H9 (cell line): ENCODE results near the gene CRBN. TPM values are rescaled to one million over a fixed set of nuclear protein-coding genes. Genes with fewer than 3 reads are reported as not detected.
A peak's percentile ranks its signal among the peaks of the same experiment; 100 is the strongest.

Experiments
- DNase-seq: peaks from one replicate; pipeline ENCODE4 v3.0.0-alpha.2; 2017
- H2AFZ ChIP-seq: one replicate; pipeline ENCODE4 v1.6.1; 2013; ENCODE audit warnings: mild to moderate bottlenecking, low read length, control low read depth, moderate library complexity
- H2AK5ac ChIP-seq: 2 replicates; pipeline ENCODE4 v1.6.1; 2013; ENCODE audit warnings: low read length, control low read depth, mixed read lengths; ENCODE audit not compliant: insufficient read length
- H2BK120ac ChIP-seq: one replicate; pipeline ENCODE4 v1.6.1; 2013; ENCODE audit warnings: low read depth, mild to moderate bottlenecking, low read length, control low read depth, inconsistent platforms; ENCODE audit not compliant: poor library complexity, severe bottlenecking
- H2BK12ac ChIP-seq: 2 replicates; pipeline ENCODE4 v1.6.1; 2013; ENCODE audit warnings: low read length, control low read depth, mixed read lengths, low read depth; ENCODE audit not compliant: insufficient read length
- H2BK15ac ChIP-seq: 2 replicates; pipeline ENCODE4 v1.6.1; 2013; ENCODE audit warnings: low read depth, low read length, control low read depth
- H2BK20ac ChIP-seq: one replicate; pipeline ENCODE4 v1.6.1; 2013; ENCODE audit warnings: low read depth, mild to moderate bottlenecking, low read length, control low read depth, inconsistent platforms; ENCODE audit not compliant: poor library complexity, severe bottlenecking
- H2BK5ac ChIP-seq: 2 replicates; pipeline ENCODE4 v1.6.1; 2013; ENCODE audit warnings: low read length, control low read depth, mixed read lengths; ENCODE audit not compliant: insufficient read length
- H3K14ac ChIP-seq: 2 replicates; pipeline ENCODE4 v1.6.1; 2013; ENCODE audit warnings: low read length, control low read depth; ENCODE audit not compliant: insufficient read depth
- H3K18ac ChIP-seq: 2 replicates; pipeline ENCODE4 v1.6.1; 2013; ENCODE audit warnings: low read depth, mild to moderate bottlenecking, mixed read lengths, low read length, control low read depth; ENCODE audit not compliant: insufficient read length
- H3K23ac ChIP-seq: 2 replicates; pipeline ENCODE4 v1.6.1; 2013; ENCODE audit warnings: low read length, control low read depth, mixed read lengths, low read depth; ENCODE audit not compliant: insufficient read length
- H3K23me2 ChIP-seq: 2 replicates; pipeline ENCODE4 v1.6.1; 2013; ENCODE audit warnings: low read depth, mild to moderate bottlenecking, mixed read lengths, low read length, control low read depth; ENCODE audit not compliant: insufficient read length, poor library complexity, severe bottlenecking
- H3K27ac ChIP-seq: 2 replicates; pipeline ENCODE4 v1.5.1; 2013; ENCODE audit warnings: low read length, control low read depth, mixed read lengths, low read depth; ENCODE audit not compliant: insufficient read length
- H3K27me3 ChIP-seq: 2 replicates; pipeline ENCODE4 v1.6.1; 2013; ENCODE audit warnings: low read length, control low read depth, inconsistent platforms; ENCODE audit not compliant: insufficient read depth
- H3K4ac ChIP-seq: 2 replicates; pipeline ENCODE4 v1.6.1; 2013; ENCODE audit warnings: low read depth, mild to moderate bottlenecking, control low read depth, inconsistent platforms, low read length, moderate library complexity
- H3K4me1 ChIP-seq: 2 replicates; pipeline ENCODE4 v1.6.1; 2013; ENCODE audit warnings: low read length, control low read depth, inconsistent platforms; ENCODE audit not compliant: insufficient read depth
- H3K4me2 ChIP-seq: 2 replicates; pipeline ENCODE4 v1.6.1; 2013; ENCODE audit warnings: low read length, control low read depth, mixed read lengths; ENCODE audit not compliant: insufficient read length, insufficient read depth
- H3K56ac ChIP-seq: 2 replicates; pipeline ENCODE4 v1.6.1; 2013; ENCODE audit warnings: low read depth, mild to moderate bottlenecking, mixed read lengths, low read length, control low read depth; ENCODE audit not compliant: insufficient read length
- H3K79me1 ChIP-seq: 2 replicates; pipeline ENCODE4 v1.6.1; 2013; ENCODE audit warnings: low read depth, mild to moderate bottlenecking, moderate library complexity, low read length, control low read depth, inconsistent platforms; ENCODE audit not compliant: insufficient read depth, poor library complexity, severe bottlenecking
- H3K79me2 ChIP-seq: 2 replicates; pipeline ENCODE4 v1.6.1; 2013; ENCODE audit warnings: low read length, control low read depth, inconsistent platforms; ENCODE audit not compliant: insufficient read depth
- H3K9ac ChIP-seq: 2 replicates; pipeline ENCODE4 v1.6.1; 2013; ENCODE audit warnings: low read length, control low read depth, mixed read lengths; ENCODE audit not compliant: insufficient read length; ENCODE audit errors: extremely low read depth
- H3K9me3 ChIP-seq: one replicate; pipeline ENCODE4 v1.6.1; 2013; ENCODE audit warnings: low read depth, low read length, inconsistent platforms; ENCODE audit not compliant: control insufficient read depth
- H3T11ph ChIP-seq: one replicate; pipeline ENCODE4 v1.6.1; 2013; ENCODE audit warnings: mild to moderate bottlenecking, low read length, control low read depth, inconsistent platforms
- H4K20me1 ChIP-seq: one replicate; pipeline ENCODE4 v1.6.1; 2013; ENCODE audit not compliant: control insufficient read depth, insufficient read length, insufficient read depth
- H4K5ac ChIP-seq: 2 replicates; pipeline ENCODE4 v1.6.1; 2013; ENCODE audit warnings: low read depth, mild to moderate bottlenecking, mixed read lengths, low read length, control low read depth; ENCODE audit not compliant: insufficient read length
- H4K8ac ChIP-seq: replicated peaks from 2 replicates; pipeline ENCODE4 v1.6.1; 2013; ENCODE audit warnings: low read length, control low read depth, mixed read lengths, low read depth; ENCODE audit not compliant: insufficient read length
- H4K91ac ChIP-seq: 2 replicates; pipeline ENCODE4 v1.6.1; 2013; ENCODE audit warnings: low read depth, mild to moderate bottlenecking, moderate library complexity, mixed read lengths, low read length, control low read depth; ENCODE audit not compliant: insufficient read length
- H3K27ac Mint-ChIP-seq, 3 experiments: 2 replicates in 2 of 3; 3 replicates in 1 of 3; pipeline ENCODE4 v1.8.0; 2020 to 2021; ENCODE audit warnings: mixed read lengths in 3 of 3, mild to moderate bottlenecking in 1 of 3, moderate library complexity in 1 of 3
- H3K27me3 Mint-ChIP-seq: 2 replicates; pipeline ENCODE4 v1.8.0; 2021; ENCODE audit warnings: low read depth, mild to moderate bottlenecking, moderate library complexity, mixed read lengths
- H3K36me3 Mint-ChIP-seq, 3 experiments: 2 replicates in 2 of 3; 3 replicates in 1 of 3; pipeline ENCODE4 v1.8.0; 2020 to 2021; ENCODE audit warnings: low read depth in 3 of 3, mixed read lengths in 3 of 3; ENCODE audit not compliant: insufficient read depth in 1 of 3
- H3K4me1 Mint-ChIP-seq, 2 experiments: 2 replicates each; pipeline ENCODE4 v1.8.0; 2020; ENCODE audit warnings: mixed read lengths in 2 of 2
- H3K4me3 Mint-ChIP-seq, 2 experiments: 2 replicates in 1 of 2; 3 replicates in 1 of 2; pipeline ENCODE4 v1.8.0; 2020 to 2021; ENCODE audit warnings: mild to moderate bottlenecking in 2 of 2, mixed read lengths in 2 of 2, moderate library complexity in 1 of 2
- H3K9me3 Mint-ChIP-seq, 2 experiments: 2 replicates in 1 of 2; 3 replicates in 1 of 2; pipeline ENCODE4 v1.8.0; 2020; ENCODE audit warnings: mild to moderate bottlenecking in 2 of 2, mixed read lengths in 2 of 2, moderate library complexity in 1 of 2
- CTCF ChIP-seq: fragments of 200-600 bp; sonication (generic); conservative IDR thresholded peaks from 3 replicates; pipeline ENCODE4 v1.8.0; 2021; ENCODE audit warnings: antibody characterized with exemption, mild to moderate bottlenecking
- WGBS: extraction: QIAGEN DNeasy Blood & Tissue Kit; methylation state at CpG from one replicate; pipeline ENCODE4 v1.1.7; 2013; ENCODE audit warnings: missing lambda C conversion rate, low lambda C conversion rate, mixed read lengths; ENCODE audit not compliant: insufficient read length; ENCODE audit errors: extremely low coverage; 5-methylcytosine and 5-hydroxymethylcytosine counted together
- total RNA-seq: library from RNA; stranded (reverse); gene quantifications from 2 replicates; pipeline ENCODE4 v1.2.1, GENCODE V29; 2021

Gene CRBN
- total RNA-seq, 1 experiment from 2014 or later: 40.2 TPM

DNA sequence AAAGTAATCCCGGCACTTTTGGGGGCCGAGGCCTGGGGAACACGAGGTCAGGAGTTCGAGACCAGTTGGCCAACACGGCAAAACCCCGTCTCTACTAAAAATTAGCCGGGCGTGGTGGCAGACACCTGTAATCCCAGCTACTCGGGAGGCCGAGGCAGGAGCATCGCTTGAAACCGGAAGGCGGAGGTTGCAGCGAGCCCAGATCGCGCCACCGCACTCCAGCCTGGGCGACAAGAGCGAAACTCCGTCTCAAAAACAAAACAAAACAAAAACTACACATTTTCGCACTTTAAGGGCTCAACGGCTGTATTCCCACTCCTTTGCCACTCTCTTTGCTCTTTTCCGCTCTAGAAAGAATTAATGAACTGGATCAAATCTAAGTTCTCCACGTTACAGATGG is 53.5 kb downstream of the CRBN start:
- peak overlapping the region; percentile 79 for H3K4me2 ChIP-seq
- no peak overlapping the region for H2BK12ac ChIP-seq
- peak overlapping the region; percentile 81 to 95 (median 94); a peak in 6 of 7 replicates for H3K27ac Mint-ChIP-seq
- no peaks in the 10 kb centered on the region for H3K79me1 ChIP-seq
- no peak overlapping the region for H3K18ac ChIP-seq
- TF ChIP-seq CTCF: no peak
- H3K4me3 Mint-ChIP-seq: peak overlapping the region; percentile 88 to 96
- peaks cover 15 to 21% of the 10 kb centered on the region in 2 experiments for H3K4me1 Mint-ChIP-seq
- no peak overlapping the region for H3K4ac ChIP-seq
- DNase-seq: no peak
- H2AK5ac ChIP-seq: no peak overlapping the region
- H2BK5ac ChIP-seq: no peak overlapping the region
- H3K27me3 ChIP-seq: no peaks in the 10 kb centered on the region
- H3K23ac ChIP-seq: no peak overlapping the region
- H2BK20ac ChIP-seq: no peak overlapping the region
- H3K23me2 ChIP-seq: peaks cover 13% of the 10 kb centered on the region
- H3K14ac ChIP-seq: peak overlapping the region; percentile 74; the same call in 1 of the 2 replicates
- H3K56ac ChIP-seq: no peak overlapping the region
- no peak overlapping the region for H2AFZ ChIP-seq
- peaks cover 8% of the 10 kb centered on the region; the same call in 1 of the 2 replicates for H3K79me2 ChIP-seq
- H3T11ph ChIP-seq: no peak overlapping the region
- H3K27ac ChIP-seq: no peak overlapping the region
- no peak overlapping the region for H2BK120ac ChIP-seq
- no peaks in the 10 kb centered on the region for H4K20me1 ChIP-seq
- no CpG with 5 or more reads among the region's 24 CpGs for WGBS
- H4K8ac ChIP-seq: no peak overlapping the region
- H3K27me3 Mint-ChIP-seq: no peaks in the 10 kb centered on the region; the same call in 1 of the 2 replicates
- H4K91ac ChIP-seq: no peak overlapping the region
- H4K5ac ChIP-seq: no peak overlapping the region
- no peaks in the 10 kb centered on the region for H3K4me1 ChIP-seq
- H2BK15ac ChIP-seq: no peak overlapping the region
- H3K9me3 Mint-ChIP-seq: no peaks in the 10 kb centered on the region
- H3K9me3 ChIP-seq: no peaks in the 10 kb centered on the region
- peak overlapping the region; percentile 79 for H3K9ac ChIP-seq
- H3K36me3 Mint-ChIP-seq: peaks cover 14 to 30% (median 23%) of the 10 kb centered on the region in 3 experiments
